Transverse colon (tissue), 4 donors: ENCODE results near the gene NAT16. TPM values are rescaled to one million over a fixed set of nuclear protein-coding genes. Genes with fewer than 3 reads are reported as not detected.

Experiments
- small RNA-seq, 4 donors: library from RNA; depleted of rRNA; stranded (forward); fragments of <200 nt; gene quantifications; one replicate each; pipeline ENCODE3, GENCODE V24; 2016
- total RNA-seq, 4 donors: library from RNA; depleted of rRNA; stranded (reverse); fragments of >200 nt; gene quantifications; one replicate each; pipeline ENCODE4 v1.1.0, GENCODE V29; 2016

Gene NAT16
- total RNA-seq, 4 donors from 2014 or later, result not detected

Small RNA genes within 50 kb of the gene (small RNA-seq; reads per million reads assigned to genes)
- gene MIR4653, result 0 reads per million in 4 donors

Other genes with a start within 250 kb of the NAT16 start
- gene MUC3A, start 230.8 kb downstream of the NAT16 start, total RNA-seq, result 100 to 1,000 TPM in 1 of 4 donors, 10 to 100 TPM in 3; 11.7 to 233 (median 64.7) TPM
- gene MUC12, start 210.7 kb downstream of the NAT16 start, total RNA-seq, result 1,000 to 10,000 TPM in 1 of 4 donors, 100 to 1,000 TPM in 2, 10 to 100 TPM in 1; 90.2 to 2,095 (median 445) TPM
- 100 to 1,000 TPM in 1 of 4 donors, 10 to 100 TPM in 2, under 1 TPM in 1; 0.80 to 102 (median 20.0) TPM for gene MUC17, start 160.2 kb downstream of the NAT16 start, total RNA-seq
- gene TRIM56, start 94.8 kb downstream of the NAT16 start, total RNA-seq, result 10 to 100 TPM; 23.8 to 50.0 (median 35.1) TPM
- 10 to 100 TPM in 1 of 4 donors, 1 to 10 TPM in 3; 1.3 to 26.2 (median 5.5) TPM for gene SERPINE1, start 53.2 kb downstream of the NAT16 start, total RNA-seq
- 10 to 100 TPM; 18.3 to 87.3 (median 54.0) TPM for gene AP1S1, start 25.8 kb downstream of the NAT16 start, total RNA-seq
- under 1 TPM in 1 of 4 donors, not detected in 3; 0.95 TPM for gene VGF, start 14.7 kb downstream of the NAT16 start, total RNA-seq
- 10 to 100 TPM; 31.7 to 56.9 (median 44.3) TPM for gene MOGAT3, start 20.7 kb upstream of the NAT16 start, total RNA-seq
- 10 to 100 TPM; 48.4 to 81.2 (median 60.8) TPM for gene PLOD3, start 37.3 kb upstream of the NAT16 start, total RNA-seq
- gene ZNHIT1, start 37.9 kb upstream of the NAT16 start, total RNA-seq, result 100 to 1,000 TPM in 1 of 4 donors, 10 to 100 TPM in 3; 50.5 to 106 (median 78.2) TPM
- gene CLDN15, start 57.5 kb upstream of the NAT16 start, total RNA-seq, result 10 to 100 TPM; 27.2 to 58.5 (median 45.4) TPM
- gene FIS1, start 64.8 kb upstream of the NAT16 start, total RNA-seq, result 100 to 1,000 TPM; 159 to 261 (median 187) TPM
- 10 to 100 TPM in 3 of 4 donors, 1 to 10 TPM in 1; 9.4 to 30.6 (median 11.3) TPM for gene IFT22, start 141.5 kb upstream of the NAT16 start, total RNA-seq
- not detected for gene COL26A1, start 182.6 kb upstream of the NAT16 start, total RNA-seq